ENCODE data around the gene CHST14. TPM values are rescaled to one million over a fixed set of nuclear protein-coding genes. Genes with fewer than 3 reads are reported as not detected.

The CHST14 gene
- polyA plus RNA-seq, 1 of the 3 experiments (the other 2 are of a cell fraction): 43.2 TPM

DNA sequence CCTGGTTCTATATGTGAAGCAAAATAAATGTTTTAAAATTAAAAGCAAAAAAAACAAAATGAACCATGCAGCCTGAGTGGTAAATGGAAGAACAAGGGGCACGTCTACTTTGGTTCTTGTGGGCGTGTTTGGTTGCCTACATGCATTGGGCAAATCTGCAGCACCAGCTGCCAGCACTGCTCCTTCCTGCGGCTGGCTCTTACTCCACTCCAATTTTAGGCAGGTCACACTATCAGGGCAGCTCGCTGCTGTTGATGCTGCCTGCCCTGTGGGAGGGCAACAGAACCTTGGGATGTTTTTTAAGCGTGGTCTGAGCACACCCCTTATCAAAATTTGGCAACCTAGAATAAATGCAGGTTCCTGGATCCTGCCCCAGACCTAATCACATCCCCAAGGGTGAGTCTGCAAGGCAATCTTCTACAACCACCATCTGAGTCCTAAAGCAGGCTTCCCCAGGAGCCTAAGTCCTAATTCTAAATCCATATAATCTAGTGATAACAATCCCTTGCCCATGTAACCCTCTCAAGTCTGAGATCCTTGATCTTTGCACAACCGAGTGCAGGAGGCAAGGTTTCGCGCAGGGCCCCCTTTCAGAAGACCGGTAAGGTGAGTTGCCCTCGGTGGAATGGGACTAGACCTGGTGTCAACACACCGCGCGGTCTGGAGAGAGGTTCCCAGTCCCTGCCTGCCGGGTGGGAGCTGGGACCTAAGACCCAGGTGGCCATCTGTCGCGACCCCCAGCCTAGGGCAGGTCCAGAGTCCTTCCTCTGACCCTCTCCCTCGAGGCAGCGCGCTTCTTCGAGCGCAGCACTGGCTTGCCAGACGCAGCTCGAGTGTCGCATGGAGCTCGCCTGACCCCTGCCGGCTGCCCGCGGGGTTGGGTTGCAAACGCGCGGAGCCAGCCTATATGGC lies 49.3 kb upstream of the CHST14 start:
- Histone ChIP-seq H2AFZ (ENCODE audit: low read depth) (no peak overlapping the region), H3K9ac (no peak overlapping the region), H3K4me2 (no peak overlapping the region), H3K79me2 (ENCODE audit: insufficient read depth) (no peaks in the 10 kb centered on the region), H3K27ac (ENCODE audit: low read depth in 2 of 2, low read length in 1 of 2) (no peak overlapping the region), H3F3A (replicated peaks; ENCODE audit: insufficient read depth) (peaks cover 15% of the 10 kb centered on the region), H3K4me3 (ENCODE audit: low read depth in 2 of 2, low read length in 1 of 2) (peak overlapping the region in 1 of 2 experiments; percentile 39; a peak in 1 of 4 replicates), H3K27me3 (ENCODE audit: insufficient read depth) (no peaks in the 10 kb centered on the region), H4K20me1 (ENCODE audit: insufficient read depth) (no peaks in the 10 kb centered on the region), H3K9me3 (no peaks in the 10 kb centered on the region), H3K4me1 (ENCODE audit: control insufficient read depth in 1 of 2, insufficient read depth in 2 of 2, low read depth in 1 of 2, low read length in 1 of 2) (peaks cover 0 to 20% of the 10 kb centered on the region in 2 experiments; a peak in 1 of 4 replicates), H3K9me2 (no peaks in the 10 kb centered on the region), H3K36me3 (replicated peaks in 1 of 2; ENCODE audit: control insufficient read depth in 1 of 2, insufficient read depth in 2 of 2, low read length in 1 of 2) (peaks cover 3 to 5% of the 10 kb centered on the region in 2 experiments)
- 51% methylated on average over 15 of the region's 31 CpGs for WGBS (ENCODE audit: low lambda C conversion rate)
- ChIA-PET CTCF (interaction anchor here (0.6 to 16.9 kb wide), 52 partner anchors 8 to 819 kb away, joined by 3 to 299 read pairs (median 4); partner anchors contain the start of genes BAHD1, CCDC9B, INAFM2 and IVD), POLR2A (interaction anchor here (1.2 kb wide), 1 partner anchor 77 kb away, joined by 3 read pairs; no protein-coding TSS in a partner anchor)
- DNase-seq: peak; percentile 91
- TF ChIP-seq TAF1 (IDR thresholded peaks at IDR 0.05; ENCODE audit: borderline replicate concordance, low read depth, low read length) (no peak), POLR2AphosphoS5 (IDR thresholded peaks at IDR 0.05; ENCODE audit: low read depth, low read length) (peak; percentile 36; the same call in 1 of the 2 replicates), CHD2 (IDR thresholded peaks at IDR 0.05; ENCODE audit: low read length, partially characterized antibody) (no peak), EP300 (IDR thresholded peaks at IDR 0.05; ENCODE audit: borderline replicate concordance in 1 of 2, low read depth in 1 of 2, low read length in 1 of 2) (no peak), TCF12 (IDR thresholded peaks at IDR 0.05) (no peak), JUND (IDR thresholded peaks at IDR 0.05) (no peak), YY1 (IDR thresholded peaks at IDR 0.05; ENCODE audit: low read depth) (no peak), GATA2 (CRISPR knock-in tag; IDR thresholded peaks at IDR 0.05) (no peak), TEAD4 (IDR thresholded peaks at IDR 0.05; ENCODE audit: borderline replicate concordance, insufficient read depth) (no peak), FOXM1 (IDR thresholded peaks at IDR 0.05; ENCODE audit: low read depth) (no peak), NFIC (IDR thresholded peaks at IDR 0.05; ENCODE audit: borderline replicate concordance) (no peak), NRF1 (IDR thresholded peaks at IDR 0.05; ENCODE audit: low read depth, low read length) (no peak), GABPA (IDR thresholded peaks at IDR 0.05; ENCODE audit: low read depth) (no peak), EZH2phosphoT487 (IDR thresholded peaks at IDR 0.05; ENCODE audit: borderline replicate concordance, low read depth) (no peak), SIN3A (IDR thresholded peaks at IDR 0.05; ENCODE audit: borderline replicate concordance, low read depth, low read length) (no peak), ELF1 (IDR thresholded peaks at IDR 0.05) (no peak), RCOR1 (IDR thresholded peaks at IDR 0.05; ENCODE audit: low read length) (0 out of 2 replicates have a peak, but pooled peaks have one; percentile 18), MEF2A (IDR thresholded peaks at IDR 0.05; ENCODE audit: borderline replicate concordance, low read depth) (no peak), FOXJ3 (CRISPR knock-in tag; IDR thresholded peaks at IDR 0.05) (no peak)
- TF ChIP-seq, protein P1, sequence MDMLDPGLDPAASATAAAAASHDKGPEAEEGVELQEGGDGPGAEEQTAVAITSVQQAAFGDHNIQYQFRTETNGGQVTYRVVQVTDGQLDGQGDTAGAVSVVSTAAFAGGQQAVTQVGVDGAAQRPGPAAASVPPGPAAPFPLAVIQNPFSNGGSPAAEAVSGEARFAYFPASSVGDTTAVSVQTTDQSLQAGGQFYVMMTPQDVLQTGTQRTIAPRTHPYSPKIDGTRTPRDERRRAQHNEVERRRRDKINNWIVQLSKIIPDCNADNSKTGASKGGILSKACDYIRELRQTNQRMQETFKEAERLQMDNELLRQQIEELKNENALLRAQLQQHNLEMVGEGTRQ (IDR thresholded peaks at IDR 0.05; ENCODE audit: borderline replicate concordance, low read depth, low read length): no peak
- TF ChIP-seq, protein P2, sequence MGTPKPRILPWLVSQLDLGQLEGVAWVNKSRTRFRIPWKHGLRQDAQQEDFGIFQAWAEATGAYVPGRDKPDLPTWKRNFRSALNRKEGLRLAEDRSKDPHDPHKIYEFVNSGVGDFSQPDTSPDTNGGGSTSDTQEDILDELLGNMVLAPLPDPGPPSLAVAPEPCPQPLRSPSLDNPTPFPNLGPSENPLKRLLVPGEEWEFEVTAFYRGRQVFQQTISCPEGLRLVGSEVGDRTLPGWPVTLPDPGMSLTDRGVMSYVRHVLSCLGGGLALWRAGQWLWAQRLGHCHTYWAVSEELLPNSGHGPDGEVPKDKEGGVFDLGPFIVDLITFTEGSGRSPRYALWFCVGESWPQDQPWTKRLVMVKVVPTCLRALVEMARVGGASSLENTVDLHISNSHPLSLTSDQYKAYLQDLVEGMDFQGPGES (IDR thresholded peaks at IDR 0.05; ENCODE audit: low read depth, low read length): no peak
- TF ChIP-seq, protein P3, sequence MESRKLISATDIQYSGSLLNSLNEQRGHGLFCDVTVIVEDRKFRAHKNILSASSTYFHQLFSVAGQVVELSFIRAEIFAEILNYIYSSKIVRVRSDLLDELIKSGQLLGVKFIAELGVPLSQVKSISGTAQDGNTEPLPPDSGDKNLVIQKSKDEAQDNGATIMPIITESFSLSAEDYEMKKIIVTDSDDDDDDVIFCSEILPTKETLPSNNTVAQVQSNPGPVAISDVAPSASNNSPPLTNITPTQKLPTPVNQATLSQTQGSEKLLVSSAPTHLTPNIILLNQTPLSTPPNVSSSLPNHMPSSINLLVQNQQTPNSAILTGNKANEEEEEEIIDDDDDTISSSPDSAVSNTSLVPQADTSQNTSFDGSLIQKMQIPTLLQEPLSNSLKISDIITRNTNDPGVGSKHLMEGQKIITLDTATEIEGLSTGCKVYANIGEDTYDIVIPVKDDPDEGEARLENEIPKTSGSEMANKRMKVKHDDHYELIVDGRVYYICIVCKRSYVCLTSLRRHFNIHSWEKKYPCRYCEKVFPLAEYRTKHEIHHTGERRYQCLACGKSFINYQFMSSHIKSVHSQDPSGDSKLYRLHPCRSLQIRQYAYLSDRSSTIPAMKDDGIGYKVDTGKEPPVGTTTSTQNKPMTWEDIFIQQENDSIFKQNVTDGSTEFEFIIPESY (IDR thresholded peaks at IDR 0.05; ENCODE audit: borderline replicate concordance, low read depth): no peak
- TF ChIP-seq, protein P4, sequence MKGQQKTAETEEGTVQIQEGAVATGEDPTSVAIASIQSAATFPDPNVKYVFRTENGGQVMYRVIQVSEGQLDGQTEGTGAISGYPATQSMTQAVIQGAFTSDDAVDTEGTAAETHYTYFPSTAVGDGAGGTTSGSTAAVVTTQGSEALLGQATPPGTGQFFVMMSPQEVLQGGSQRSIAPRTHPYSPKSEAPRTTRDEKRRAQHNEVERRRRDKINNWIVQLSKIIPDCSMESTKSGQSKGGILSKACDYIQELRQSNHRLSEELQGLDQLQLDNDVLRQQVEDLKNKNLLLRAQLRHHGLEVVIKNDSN (IDR thresholded peaks at IDR 0.05; ENCODE audit: borderline replicate concordance, low read depth): no peak
- TF ChIP-seq, protein P5, sequence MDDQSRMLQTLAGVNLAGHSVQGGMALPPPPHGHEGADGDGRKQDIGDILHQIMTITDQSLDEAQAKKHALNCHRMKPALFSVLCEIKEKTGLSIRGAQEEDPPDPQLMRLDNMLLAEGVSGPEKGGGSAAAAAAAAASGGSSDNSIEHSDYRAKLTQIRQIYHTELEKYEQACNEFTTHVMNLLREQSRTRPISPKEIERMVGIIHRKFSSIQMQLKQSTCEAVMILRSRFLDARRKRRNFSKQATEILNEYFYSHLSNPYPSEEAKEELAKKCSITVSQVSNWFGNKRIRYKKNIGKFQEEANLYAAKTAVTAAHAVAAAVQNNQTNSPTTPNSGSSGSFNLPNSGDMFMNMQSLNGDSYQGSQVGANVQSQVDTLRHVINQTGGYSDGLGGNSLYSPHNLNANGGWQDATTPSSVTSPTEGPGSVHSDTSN (IDR thresholded peaks at IDR 0.05): no peak
- TF ChIP-seq, protein P6, sequence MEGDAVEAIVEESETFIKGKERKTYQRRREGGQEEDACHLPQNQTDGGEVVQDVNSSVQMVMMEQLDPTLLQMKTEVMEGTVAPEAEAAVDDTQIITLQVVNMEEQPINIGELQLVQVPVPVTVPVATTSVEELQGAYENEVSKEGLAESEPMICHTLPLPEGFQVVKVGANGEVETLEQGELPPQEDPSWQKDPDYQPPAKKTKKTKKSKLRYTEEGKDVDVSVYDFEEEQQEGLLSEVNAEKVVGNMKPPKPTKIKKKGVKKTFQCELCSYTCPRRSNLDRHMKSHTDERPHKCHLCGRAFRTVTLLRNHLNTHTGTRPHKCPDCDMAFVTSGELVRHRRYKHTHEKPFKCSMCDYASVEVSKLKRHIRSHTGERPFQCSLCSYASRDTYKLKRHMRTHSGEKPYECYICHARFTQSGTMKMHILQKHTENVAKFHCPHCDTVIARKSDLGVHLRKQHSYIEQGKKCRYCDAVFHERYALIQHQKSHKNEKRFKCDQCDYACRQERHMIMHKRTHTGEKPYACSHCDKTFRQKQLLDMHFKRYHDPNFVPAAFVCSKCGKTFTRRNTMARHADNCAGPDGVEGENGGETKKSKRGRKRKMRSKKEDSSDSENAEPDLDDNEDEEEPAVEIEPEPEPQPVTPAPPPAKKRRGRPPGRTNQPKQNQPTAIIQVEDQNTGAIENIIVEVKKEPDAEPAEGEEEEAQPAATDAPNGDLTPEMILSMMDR (IDR thresholded peaks at IDR 0.05): peak; percentile 92

Data from SK-N-SH (cell line).